Measurements from ENCODE around the gene GYG1.
"Not testable (repeated sequence)": the region's sequence is repeated elsewhere in the genome, so short reads cannot be mapped to it uniquely, and the experiment has no call there.

GYG1 gene

DNA sequence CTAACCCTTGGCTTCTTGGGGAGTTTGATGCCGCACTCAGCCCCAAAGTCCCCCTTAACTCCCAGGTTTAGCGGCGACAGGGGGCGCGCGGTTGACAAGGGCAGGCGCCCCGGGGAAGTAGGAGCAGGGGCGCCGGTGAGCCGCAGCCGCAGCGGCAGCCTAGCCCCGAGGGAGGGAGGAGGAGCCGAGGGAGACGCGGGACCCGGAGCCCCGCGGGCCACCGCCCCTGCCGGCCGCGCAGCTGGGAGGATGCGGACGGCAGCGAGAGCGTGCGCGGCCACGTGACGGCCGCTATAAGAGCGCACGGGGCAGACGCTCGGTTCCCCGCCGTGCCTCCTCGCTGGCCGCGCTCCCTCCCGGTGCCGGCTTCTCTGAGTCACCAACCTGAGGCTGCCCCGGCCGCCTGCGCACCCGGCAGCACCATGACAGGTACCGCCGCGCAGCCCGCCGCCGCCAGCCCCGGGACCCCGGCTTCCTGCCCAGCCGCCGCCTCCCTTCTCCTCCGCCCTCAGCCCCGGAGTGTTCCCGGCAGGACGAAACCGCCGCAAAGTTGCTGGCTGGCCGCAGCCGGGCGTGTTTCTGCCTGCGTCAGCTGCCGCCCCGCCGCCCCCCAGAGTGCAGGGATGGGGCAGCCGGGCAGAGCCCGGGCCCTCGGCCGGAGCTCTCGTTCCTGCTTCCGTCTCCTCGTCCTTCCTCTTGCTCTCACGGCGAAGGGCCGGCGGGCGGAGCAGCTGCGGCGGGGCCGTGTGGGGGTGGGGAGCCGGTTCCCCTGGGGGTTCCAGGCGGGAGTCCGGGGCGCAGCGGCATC, at the start of gene GYG1:
GYG1 (plus strand) TSS at position 322 of the 808 bp plus-strand sequence; CDS start at position 423, 101 bp downstream.
- peak; percentile 31 for DNase-seq

DNA sequence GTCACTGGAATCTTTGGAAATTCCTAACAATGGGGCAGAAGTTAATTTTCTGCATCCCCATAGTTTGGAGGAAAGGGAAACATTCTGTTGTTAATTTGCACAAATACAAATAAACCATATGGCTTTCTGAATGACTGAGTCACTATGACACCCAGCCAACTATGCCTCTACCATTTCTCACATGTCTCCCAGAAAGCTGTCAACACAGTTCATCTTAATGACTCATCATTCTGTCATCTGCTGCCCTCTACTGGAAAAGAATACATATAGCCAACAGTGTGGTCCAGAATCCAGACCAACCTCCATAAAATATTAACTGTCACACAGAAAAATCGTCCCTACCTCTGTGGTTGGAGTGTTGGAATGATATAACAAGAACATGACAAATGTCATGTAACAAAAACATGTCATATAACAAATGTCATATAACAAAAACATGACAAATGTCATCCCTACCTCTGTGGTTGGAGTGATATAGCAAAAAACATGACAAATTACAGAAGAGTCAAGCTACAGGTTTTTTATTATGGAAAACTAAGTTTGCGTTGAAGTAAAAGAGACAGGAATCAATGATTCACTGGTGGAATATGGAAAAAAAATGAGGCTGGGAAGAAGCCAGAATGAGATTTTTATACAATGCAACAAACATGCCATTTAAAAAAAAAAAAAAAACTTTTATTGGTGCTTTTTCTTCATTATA, 47.7 kb upstream of the GYG1 start:
- peak; percentile 6 for DNase-seq

- no peak for DNase-seq
These were observed 46.2 kb upstream of the GYG1 start for GRCh38 chr3:148945116-148945515.

DNA sequence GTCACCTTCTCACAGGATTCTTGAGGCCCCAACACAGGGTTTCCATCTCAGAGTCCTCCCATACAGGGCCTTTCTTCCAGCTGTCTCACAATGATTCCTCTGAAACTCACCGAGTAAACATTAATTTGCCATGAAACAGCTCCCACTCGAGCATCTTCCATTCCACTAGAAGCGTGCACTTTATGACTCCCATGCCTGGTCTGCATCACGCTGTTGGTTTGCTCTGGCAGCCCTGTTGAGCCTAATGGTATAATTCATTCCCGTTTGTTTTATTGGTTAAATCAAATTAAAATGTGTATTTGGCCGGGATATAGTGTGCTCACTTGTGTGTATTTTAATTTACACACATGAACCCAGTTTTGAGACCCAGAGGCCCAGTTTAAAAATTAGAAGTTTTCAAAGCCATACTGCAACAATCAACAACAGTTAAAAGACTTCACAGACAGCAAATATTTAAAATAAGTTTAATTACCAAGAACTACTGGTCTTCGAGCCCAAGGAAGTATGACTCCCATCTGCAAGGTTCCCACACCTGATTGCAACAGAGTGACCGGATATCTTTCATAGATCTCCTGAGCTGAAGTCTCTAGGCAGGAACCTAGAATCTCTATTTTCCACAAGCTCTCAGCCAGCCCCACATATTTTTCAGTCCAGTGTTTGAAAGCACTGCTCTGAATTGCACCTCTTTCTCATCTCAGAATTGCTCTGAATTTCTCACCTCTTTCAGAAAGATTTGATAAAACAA, 42.3 kb upstream of the GYG1 start:
- no peak for DNase-seq

DNA sequence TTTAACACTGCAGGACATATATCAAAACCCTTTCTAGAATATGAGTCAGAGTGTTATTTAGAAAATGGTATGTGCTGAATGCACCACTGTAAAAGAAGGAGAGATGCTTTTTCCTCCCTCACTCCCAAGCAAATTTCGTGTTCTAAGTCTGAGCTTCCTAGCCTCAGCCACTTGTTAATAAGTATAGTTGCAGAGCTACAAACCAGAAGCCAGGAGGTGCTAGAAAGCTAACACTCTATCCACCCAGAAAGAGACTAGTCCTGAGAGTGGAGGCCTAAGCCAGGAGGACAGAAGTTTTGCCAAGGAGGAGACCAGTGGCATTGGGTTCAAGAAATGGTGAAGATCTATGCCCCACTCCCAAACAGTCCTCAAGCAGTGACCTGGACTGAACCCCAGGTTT, 40.5 kb upstream of the GYG1 start:
- no peak for DNase-seq

DNA sequence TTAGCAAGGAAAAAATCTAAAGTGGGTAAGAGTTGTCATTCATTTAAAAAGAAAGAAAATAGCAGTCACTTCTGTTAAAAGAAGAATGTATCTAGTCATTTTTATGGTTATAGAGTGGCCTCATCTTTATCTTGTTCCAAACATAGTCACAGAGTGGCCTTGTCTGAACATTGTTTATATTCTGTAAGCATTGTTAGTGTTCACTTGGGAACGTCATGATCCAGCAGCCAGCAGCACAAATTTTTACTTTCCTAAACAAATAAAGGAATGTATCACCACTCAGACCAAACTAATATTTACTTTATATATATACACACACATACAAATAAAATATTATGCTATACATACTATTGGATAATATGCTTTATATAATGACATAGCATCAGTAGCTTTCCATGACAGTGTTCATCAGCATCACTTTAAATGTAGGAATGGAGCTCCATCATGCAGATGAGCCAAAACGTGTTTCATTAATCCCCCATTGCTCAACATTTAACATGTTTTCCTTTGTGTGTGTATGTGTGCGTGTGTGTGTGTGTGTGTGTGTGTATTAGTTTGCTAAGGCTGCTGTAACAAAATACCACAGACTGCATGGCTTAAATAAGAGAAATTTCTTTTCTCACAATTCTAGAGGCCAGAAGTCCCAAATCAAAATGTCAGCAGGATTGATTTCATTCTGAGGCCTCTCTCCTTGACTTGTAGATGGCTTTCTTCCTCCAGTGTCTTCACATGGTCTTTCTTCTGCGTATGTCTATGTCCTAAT, 39.6 kb upstream of the GYG1 start:
- no peak for DNase-seq

GRCh38 chr3:148953094-148953493, 38.2 kb upstream of the GYG1 start:
- no peak for DNase-seq

DNA sequence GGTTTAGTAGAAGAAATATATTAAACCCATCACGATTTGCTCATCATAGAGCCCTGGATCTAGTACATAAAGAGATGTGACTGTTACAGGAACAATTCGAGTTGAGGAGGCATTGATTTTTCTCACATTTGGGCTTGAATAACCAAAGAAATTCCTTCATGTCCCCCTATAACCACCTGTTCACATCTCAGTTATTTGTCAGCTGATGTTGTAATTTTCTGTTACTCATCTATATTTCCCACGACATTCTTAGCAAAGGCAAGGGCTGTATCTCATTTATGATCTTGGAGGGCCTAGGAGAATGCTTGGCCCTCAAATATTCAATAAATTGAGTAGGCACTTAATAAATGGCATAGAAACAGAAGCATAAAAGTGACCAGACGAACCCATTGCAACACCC, 36.4 kb upstream of the GYG1 start:
- DNase-seq, result no peak

- peak; percentile 5 for DNase-seq
These were observed 35.6 kb upstream of the GYG1 start for GRCh38 chr3:148955544-148956346.

DNA sequence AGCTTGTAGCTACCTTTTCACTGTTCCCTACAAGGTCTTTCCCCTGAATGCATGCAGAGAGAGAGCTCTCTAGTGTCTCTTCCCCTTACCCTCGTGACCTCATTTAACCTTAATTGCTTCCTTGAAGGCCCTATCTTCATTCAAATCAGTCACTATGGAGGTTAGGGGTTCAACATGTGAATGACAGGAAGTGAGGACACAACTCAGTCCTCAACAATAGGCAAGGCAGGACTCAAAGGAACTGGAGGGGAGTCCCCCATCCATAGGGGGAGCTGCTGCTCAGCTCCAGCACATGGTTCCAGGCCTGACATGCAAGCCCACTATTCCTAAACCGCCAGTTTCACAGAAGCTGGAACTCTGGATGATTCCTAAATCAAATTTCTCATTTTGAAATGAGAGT, 33.8 kb upstream of the GYG1 start:
- DNase-seq, result no peak

- DNase-seq, result no peak
These were observed 32.6 kb upstream of the GYG1 start for GRCh38 chr3:148958696-148959095.

- no peak for DNase-seq
These were observed 28.8 kb upstream of the GYG1 start for GRCh38 chr3:148962513-148962912.

- DNase-seq, result no peak
These were observed 26.5 kb upstream of the GYG1 start for GRCh38 chr3:148964809-148965208.

GRCh38 chr3:148968321-148968720, 23.0 kb upstream of the GYG1 start:
- no peak for DNase-seq

GRCh38 chr3:148970271-148970670, 21.1 kb upstream of the GYG1 start:
- DNase-seq, result no peak

DNA sequence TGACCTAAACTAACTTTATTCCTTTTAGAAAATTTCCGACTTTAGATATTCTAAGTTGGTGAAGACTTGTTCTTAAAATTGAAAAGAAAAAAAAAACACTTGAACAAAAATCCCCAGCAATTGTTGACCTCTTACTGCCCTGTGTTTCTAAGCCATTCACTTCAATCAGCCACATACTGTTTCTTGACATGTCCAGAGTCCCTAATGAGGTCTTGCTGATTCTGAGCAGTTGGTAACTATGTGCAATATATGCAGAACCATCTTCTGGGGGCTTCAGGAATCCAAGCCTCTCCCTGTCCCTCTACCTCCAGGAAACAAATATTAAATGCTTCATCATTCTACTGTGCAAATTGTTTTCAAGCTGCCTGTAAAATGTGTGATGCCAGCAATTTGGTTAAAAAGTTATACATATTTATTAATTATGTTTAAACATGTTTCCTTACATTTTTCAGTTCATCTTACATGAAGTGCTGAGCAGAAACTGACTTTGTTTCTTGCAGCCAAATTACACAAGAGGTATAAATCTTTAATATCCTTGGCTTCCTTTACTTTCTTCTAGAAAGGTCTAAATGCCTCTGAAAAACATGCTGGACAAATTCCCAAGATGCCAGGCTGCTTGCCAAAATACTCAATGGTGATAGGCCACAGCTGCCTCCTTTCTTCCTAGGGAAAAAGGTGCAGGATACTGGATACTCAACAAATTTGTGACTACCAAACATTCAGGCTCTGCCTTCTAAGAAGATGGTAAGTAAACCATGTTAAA, 19.8 kb upstream of the GYG1 start:
- DNase-seq, result no peak

DNA sequence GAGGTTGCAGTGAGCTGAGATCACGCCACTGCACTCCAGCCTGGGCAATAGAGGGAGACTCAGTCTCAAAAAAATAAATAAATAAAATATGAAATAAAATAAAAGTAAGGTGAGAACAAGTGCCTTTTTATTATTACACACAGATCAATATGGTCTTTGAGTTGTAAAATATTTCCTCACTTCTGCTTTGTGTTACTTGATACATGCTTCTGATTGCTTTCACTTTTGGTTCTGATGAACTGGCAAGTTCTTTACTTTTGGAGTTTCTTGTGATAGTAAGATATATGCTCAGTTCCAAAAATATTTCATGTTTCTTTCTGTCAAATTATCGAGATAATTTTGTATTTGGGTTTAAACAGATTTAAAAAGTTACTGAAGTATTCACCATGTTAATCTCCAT, 16.6 kb upstream of the GYG1 start:
- DNase-seq, result no peak

- DNase-seq, result no peak
These were observed 16.1 kb upstream of the GYG1 start for GRCh38 chr3:148975248-148975647.

- DNase-seq, result no peak
These were observed 15.6 kb upstream of the GYG1 start for GRCh38 chr3:148975696-148976095.

DNA sequence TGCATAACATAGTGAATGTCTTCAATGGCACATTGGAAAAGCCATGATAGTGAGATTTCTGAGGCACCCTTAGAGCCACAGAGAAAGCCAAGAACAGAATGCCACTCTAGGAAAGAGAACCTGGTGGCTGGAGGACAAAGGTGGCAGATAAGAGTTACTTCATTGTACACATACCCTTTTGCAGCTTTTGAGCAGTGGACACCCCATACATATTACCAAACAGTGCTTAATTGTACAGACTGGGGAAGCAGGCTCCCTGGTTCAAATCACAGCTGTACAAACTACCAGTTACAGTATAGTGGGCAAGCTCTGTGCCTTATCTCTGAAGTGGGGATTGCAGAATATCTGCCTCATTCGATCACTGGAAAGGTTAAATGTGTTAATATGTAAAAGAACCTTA, 10.1 kb upstream of the GYG1 start:
- no peak for DNase-seq

DNA sequence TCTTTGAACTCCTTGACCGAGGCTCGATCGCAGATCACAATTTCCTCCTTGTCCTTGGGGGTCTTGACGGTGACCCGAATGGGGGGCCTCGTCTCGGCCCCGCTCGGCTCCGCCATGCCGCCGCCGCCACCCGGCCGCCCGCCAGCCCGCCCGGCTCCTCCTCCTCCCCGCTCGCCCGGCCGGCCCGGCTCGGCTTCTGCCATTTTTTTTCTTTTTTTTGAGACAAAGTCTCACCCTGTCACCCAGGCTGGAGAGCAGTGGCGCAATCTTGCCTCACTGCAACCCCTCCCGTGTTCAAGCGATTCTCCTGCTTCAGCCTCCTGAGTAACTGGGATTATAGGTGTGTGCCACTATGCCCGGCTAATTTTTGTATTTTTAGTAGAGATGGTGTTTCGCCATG, 3.8 kb upstream of the GYG1 start:
- not testable (repeated sequence) for DNase-seq
